ENCODE results near the gene ZFYVE19.

DNA sequence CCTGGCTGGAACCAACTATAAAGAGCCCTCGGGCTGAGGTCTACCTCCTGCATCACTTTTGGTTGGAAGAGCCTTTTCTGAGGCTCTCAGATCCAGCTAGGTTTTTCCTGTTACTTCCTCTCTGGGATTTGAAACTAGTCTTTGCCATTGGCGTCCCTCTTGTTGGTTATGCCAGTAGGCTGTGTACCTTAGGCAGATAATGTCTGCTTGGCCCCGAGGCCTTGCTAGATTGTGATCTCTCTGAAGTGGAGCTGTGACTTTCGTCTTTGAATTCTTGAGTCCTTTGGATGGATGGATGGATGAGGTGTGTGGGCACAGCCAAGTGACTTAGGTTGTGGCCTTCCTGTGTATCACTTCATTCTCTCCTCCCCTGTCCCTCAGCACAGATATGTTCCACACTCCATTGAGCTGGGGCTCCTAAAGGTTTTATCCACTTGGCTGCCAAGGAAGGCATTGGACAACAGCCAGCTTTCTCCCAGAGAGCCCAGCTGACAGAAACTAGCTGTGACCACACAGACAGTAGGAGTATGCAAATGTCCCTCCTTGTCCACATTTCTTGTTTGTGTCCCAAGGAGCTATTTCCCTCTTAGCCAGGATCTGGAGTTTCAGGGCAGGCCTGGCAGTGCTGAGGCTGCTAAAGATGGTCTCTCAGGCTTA lies 8.3 kb downstream of the ZFYVE19 start:
- TF ChIP-seq FOXK2 (IDR thresholded peaks at IDR 0.05): no peak
- TF ChIP-seq, protein P1, sequence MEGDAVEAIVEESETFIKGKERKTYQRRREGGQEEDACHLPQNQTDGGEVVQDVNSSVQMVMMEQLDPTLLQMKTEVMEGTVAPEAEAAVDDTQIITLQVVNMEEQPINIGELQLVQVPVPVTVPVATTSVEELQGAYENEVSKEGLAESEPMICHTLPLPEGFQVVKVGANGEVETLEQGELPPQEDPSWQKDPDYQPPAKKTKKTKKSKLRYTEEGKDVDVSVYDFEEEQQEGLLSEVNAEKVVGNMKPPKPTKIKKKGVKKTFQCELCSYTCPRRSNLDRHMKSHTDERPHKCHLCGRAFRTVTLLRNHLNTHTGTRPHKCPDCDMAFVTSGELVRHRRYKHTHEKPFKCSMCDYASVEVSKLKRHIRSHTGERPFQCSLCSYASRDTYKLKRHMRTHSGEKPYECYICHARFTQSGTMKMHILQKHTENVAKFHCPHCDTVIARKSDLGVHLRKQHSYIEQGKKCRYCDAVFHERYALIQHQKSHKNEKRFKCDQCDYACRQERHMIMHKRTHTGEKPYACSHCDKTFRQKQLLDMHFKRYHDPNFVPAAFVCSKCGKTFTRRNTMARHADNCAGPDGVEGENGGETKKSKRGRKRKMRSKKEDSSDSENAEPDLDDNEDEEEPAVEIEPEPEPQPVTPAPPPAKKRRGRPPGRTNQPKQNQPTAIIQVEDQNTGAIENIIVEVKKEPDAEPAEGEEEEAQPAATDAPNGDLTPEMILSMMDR (CRISPR knock-in tag; IDR thresholded peaks at IDR 0.05): no peak
- no peak for TF ChIP-seq RXRA (CRISPR knock-in tag; IDR thresholded peaks at IDR 0.05)
- no peak for TF ChIP-seq CEBPB (IDR thresholded peaks at IDR 0.05; ENCODE audit: borderline replicate concordance, low read depth, low read length)
- no peak for TF ChIP-seq TAF1 (CRISPR knock-in tag; IDR thresholded peaks at IDR 0.05)
- TF ChIP-seq, protein P2, sequence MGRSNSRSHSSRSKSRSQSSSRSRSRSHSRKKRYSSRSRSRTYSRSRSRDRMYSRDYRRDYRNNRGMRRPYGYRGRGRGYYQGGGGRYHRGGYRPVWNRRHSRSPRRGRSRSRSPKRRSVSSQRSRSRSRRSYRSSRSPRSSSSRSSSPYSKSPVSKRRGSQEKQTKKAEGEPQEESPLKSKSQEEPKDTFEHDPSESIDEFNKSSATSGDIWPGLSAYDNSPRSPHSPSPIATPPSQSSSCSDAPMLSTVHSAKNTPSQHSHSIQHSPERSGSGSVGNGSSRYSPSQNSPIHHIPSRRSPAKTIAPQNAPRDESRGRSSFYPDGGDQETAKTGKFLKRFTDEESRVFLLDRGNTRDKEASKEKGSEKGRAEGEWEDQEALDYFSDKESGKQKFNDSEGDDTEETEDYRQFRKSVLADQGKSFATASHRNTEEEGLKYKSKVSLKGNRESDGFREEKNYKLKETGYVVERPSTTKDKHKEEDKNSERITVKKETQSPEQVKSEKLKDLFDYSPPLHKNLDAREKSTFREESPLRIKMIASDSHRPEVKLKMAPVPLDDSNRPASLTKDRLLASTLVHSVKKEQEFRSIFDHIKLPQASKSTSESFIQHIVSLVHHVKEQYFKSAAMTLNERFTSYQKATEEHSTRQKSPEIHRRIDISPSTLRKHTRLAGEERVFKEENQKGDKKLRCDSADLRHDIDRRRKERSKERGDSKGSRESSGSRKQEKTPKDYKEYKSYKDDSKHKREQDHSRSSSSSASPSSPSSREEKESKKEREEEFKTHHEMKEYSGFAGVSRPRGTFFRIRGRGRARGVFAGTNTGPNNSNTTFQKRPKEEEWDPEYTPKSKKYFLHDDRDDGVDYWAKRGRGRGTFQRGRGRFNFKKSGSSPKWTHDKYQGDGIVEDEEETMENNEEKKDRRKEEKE (IDR thresholded peaks at IDR 0.05): no peak
- no peak for TF ChIP-seq THAP7 (CRISPR knock-in tag; IDR thresholded peaks at IDR 0.05)
- no peak for TF ChIP-seq MXI1 (IDR thresholded peaks at IDR 0.05; ENCODE audit: borderline replicate concordance, low read depth, low read length)
- no peak for TF ChIP-seq TAF15 (IDR thresholded peaks at IDR 0.05; ENCODE audit: low read depth, low read length, poor library complexity, severe bottlenecking)

Data from HepG2 (cell line).